ENCODE measurements around the gene ROCK2.
"Not testable (repeated sequence)": the region's sequence is repeated elsewhere in the genome, so short reads cannot be mapped to it uniquely, and the experiment has no call there.

The ROCK2 gene

DNA sequence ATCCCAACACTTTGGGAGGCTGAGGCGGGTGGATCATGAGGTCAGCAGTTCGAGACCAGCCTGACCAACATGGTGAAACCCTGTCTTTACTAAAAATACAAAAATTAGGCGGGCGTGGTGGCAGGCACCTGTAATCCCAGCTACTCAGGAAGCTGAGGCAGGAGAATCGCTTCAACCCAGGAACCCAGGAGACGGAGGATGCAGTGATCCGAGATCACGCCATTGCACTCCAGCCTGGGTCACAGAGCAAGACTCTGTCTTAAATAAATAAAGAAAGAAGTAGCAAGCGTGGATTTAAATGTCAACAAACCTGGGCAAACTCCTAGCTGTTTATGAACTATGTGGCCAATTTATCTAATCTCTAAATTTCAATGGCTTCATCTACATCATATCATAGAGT lies 82.9 kb downstream of the ROCK2 start:
- DNase-seq: not testable (repeated sequence)

DNA sequence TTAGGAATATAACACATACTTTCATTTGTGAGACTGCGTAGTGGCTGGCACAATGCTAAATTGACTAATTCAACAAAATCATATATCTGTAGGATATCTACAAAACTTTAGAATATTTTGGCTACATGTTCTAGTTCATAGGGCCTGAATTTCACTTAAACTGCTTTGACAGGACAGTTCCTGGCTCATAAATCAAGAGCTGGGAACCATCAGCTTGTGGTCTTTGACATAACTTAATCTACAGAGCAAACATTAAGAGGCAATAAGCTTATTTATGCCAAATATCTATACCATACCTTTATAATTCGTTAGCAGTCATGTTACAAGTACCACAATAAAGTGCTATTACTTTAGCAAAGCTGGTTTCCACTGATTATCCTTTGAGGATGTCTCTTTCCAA lies 83.5 kb downstream of the ROCK2 start:
- DNase-seq: no peak

DNA sequence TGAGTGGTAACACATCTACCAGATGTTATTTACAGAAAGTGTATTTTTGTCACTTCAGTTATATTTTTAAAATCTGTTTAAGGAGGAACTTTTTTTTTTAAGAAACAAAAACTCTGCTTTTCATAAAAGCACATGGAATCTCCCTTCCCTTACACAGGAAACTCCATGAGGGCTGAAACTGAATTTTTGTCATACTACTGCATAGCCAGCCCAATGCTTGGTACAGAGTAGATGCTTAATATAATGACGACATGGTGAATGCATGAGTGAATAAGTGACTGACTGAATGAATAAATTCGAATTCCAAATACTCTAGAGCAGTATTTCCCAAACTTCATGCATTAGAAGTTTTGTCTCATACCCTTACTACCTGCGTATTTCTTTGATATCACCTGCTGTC lies 86.5 kb downstream of the ROCK2 start:
- DNase-seq: peak; percentile 11

DNA sequence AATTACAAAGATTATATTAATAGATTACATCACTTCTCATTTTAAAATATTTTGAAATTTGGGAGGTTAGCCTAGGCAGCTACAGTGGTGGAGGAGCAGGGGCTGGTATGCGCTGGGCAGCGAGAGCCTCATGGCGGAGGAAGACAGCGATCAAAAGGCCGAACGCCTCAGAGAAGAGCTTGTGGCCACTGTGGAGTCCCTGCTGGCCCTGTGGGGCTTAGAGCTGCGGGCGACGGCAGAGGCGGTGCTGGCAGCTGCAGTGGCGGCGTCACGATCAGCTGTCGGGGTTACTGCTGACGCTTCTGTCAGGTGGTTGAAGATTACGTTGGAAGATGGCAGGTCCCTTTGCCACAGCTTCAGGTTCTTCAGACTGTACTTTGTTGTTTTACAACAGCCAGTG lies 87.4 kb downstream of the ROCK2 start:
- DNase-seq: no peak

DNA sequence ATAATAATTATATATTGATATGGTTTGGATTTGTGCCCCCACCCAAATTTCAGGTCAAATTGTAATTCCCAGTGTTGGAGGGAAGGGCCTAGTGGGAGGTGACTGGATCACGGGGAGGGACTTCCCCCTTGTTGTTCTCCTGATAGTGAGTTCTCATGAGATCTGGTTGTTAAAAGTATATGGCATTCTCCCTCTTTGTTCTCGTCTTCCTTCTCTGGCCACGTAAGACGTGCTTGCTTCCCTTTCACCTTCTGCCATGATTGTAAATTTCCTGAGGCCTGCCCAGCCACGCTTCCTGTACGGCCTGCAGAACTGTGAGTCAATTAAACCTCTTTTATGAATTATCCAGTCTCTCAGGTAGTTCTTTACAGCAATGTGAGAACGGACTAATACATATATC lies 88.3 kb downstream of the ROCK2 start:
- DNase-seq: no peak

DNA sequence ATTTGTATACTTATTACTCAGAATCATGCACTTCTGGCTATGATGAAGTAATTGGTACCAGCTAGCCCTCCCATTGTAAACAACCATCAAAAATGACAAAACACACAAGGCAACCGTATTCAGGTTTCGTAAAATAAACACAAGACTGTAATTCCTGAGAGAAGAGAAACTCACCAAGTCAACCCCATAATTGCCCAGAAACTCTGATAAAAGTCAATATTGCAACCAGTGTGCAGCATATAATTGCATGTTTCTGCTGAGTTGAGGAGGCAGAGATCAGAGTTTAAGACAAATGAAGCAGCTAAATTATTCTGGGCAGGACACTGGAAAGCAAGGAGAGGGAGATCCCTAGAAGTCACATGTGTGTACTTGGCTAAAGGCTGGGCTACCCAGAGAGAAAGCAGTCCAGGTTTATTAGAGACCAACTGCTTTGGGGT lies 90.3 kb downstream of the ROCK2 start:
- DNase-seq: no peak

DNA sequence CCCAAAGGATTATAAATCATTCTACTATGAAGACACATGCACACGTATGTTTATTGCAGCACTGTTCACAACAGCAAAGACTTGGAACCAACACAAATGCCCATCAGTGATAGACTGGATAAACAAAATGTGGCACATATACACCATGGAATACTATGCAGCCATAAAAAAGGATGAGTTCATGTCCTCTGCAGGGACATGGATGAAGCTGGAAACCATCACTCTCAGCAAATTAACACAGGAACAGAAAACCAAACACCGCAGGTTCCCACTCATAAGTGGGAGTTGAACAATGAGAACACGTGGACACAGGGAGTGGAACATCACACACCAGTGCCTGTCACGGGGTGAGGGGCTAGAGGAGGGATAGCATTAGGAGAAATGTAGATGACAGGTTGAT lies 92.0 kb downstream of the ROCK2 start:
- not testable (repeated sequence) for DNase-seq

DNA sequence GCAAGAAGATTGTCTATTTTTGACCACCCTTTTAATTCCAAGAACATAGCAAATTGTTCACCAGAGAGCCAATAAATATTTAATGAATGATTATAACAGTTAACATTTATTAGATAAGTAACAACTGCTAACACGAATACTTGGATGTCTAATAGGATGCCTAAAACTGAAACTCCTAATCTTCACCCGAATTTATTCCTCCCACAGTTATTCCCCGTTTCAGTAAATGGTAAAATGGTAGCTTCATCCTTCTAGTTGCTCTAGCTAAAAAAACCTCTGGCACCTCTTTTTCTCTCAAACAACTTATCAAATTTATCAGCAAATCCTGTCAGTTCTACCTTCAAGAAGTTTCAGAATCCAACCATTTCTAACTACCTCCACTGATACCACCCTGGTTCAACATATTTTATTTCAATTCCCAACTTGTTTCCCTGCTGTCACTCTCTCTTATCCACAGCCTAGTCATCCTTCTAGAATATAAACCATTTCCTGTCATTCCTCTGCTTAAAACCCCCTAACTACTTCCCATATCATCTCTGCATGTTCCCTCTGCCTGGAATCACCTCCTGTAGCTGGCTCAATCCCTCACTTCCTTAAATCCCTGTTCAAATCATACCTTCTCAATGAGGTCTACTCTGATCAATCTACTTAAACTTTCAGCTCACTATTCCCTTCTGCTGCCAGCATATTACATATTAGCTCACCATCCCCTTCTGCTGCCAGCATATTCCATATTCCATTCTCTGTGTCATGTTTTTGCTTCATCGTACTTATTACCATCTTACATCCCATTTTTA lies 93.8 kb downstream of the ROCK2 start:
- peak; percentile 37 for DNase-seq

DNA sequence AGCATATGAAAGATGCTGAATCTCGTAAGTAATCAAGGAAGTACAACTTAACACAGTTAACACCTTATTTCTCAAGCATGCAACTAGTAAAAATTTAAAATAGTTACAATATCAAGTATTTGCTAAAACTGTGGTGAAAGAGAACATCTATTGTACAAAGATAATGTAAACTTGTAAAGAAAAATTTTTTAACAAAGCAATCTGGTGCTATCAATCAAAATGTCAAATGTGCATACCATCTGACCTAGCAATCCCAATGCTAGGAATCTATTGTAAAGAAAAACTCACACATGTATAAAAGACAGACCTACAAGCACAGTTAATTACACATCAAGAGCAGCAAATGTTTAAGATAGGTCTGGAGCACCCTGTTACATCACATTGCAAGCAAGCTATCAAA lies 99.1 kb downstream of the ROCK2 start:
- no peak for DNase-seq

DNA sequence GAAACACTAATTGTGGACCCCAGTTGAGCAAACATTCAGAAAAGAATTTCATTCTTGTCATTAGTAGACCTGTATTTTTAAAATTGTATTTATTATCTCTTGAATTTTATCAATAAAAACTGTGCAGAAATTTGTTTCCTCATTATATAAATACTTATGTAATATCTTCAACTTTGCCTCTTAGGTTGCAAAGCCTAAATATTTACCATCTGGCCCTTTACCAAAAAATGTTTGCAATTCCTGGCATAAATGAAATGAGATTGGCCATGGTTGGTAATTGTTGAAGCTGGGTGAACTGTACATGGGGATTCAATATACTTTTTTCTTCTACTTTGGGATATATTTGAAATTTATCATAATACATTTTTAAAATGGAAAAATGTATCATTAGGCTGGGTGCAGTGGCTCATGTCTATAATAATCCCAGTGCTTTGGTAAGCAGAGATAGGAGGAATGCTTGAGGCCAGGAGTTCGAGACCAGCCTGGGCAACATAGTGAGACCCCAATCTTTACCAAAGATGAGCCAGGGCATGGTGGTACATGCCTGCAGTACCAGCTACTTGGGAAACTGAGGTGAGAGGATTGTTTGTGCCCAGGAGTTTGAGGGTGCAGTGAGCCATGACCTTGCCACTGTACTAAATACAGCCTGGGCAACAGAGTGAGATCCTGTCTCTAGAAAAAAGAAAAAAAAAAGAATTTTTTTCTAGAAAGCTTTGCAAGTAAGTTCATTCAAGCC lies 100.2 kb downstream of the ROCK2 start:
- DNase-seq: no peak

DNA sequence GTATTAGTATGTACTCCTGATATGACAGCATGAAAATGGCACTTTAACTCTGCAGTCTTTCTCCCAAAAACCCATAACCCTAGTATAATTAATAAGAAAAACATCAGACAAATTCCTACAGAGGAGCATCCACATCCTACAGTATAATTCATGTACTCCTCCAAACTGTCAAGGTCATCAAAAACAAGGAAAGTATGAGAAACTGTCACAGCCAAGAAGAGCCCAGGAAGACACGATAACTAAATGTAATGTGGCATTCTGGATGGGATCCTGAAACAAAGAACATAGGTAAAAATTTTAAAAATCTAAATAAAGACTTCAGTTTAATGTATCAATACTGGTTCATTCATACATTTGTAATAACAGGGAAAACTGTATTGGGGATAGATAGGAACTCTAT lies 100.9 kb downstream of the ROCK2 start:
- no peak for DNase-seq

DNA sequence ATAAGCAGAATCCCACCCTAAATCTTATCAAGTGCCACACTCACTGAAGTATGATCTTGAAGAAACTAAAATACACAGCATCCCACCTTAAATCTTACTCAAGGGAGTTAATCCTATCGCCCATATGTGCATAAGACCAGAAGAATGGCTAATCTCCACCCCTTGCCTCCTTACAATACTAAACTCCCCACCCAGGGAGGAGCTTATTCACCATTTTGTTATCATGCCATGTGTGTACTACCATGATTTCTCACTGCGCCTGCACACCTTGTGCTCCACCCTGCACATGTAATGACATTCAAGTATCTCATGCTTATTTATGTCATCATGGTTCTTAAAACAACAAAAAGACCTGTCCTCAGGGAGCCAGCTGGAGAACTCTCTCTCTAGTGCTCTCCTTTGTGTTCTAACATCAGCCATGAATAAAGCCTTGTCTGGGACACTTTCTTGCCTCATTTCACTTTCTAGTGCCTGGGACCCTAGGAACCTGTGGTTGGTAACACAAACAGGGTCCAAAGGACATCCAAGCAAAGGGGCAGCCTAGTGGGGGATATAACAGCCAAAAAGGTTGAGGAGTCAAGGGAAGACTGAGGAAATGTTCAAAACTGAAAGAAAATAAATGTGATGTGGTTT lies 101.8 kb downstream of the ROCK2 start:
- no peak for DNase-seq

DNA sequence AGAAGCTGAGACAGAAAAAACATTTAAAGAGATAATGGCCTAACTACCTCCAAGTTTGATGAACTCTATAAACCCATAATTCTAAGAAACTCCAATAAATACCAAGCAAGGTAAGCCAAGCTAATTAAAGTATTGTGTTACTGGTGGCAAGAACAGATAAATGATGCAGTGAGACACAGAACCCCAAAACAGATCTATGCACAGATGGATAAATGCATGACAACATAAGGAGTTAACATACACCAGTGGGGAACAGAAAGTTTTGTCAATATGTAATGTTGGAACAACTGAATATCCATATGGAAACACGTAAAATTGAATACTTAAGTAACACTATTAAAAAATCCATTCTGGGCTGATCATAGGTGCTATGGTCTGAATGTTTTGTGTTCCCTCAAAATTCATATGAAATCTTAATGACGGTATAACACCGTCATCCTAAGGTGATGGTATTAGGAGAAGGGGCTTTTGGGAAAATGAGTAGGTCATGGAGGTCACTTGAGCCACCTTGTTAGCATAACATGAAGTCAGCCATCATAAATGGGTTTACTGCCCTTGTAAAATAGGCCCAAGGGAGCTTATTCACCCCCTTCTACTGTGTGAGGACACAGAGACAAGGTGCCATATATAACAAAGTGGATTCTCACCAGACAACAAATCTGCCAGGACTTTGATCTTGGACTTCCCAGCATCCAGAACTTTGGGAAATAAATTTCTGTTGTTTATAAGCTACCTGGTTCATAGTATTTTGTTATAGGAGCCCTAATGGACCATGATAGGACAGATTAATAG lies 102.8 kb downstream of the ROCK2 start:
- no peak for DNase-seq

DNA sequence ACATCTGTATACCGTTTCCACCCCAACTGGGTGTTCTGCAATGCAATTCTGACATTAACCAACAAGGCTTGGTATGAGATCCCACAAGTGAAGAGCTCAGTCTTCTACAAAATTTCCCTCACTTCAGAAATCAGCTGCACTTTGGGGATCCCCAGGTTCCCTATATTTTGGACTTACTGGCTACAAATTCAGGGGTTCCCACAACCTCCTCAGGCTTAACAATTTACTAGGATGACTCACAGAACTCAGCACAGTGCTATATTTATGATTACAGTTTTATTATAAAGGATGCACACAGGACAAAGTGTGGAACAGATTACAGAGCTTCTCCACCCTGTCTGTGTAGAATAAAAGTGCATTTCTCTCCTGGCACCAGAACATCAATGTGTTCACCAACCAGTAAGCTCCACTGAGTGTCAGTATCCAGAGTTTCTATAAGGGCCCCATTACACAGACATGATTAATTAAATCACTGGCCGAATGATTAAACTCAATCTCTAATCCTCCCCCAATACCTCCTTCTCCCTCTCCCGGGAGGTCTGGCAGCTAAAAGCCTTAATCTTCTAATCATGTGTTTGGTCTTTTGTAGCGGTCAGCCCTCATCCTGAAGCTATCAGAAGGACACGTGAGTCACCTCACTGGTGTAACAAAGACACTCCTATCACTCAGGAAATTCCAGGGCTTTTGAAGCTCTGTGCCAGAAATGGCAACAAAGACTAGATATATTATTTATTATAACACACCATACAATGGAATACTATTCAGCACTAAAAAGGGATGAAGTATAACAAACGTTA lies 104.6 kb downstream of the ROCK2 start:
- peak; percentile 30 for DNase-seq

DNA sequence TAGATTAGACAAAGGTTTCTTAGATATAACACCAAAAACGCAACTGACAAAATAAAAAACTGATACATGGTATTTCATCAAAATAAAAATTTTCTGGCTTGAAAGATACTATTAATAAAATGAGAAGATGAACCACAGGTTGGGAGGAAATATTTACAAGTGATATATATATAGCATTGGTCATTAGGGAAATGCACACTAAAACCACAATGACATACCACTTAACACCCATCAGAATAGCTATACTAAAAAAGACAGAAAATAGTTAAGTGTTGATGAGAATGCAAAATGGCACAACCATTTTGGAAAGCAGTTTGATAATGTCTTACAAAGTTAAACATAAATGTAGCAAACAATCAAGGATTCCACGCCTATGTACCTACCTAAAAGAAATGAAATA lies 105.3 kb downstream of the ROCK2 start:
- DNase-seq: no peak

DNA sequence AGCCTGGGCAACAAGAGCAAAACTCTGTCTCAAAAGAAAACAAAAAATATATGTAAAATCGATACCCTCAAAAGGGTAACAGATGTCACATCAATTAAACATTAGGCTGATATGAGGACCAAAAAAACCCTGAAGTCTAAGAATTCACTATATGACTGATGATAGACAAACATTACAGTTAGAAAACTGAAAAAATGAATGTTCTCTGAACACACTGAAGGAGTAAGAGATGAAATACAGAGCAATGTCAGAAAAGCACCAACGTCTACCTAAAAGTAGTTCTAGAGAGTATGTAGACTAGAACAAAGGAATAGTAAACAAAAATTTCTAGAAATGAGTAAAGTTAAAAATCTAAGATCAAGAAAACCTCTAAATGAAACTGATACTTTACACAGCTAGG lies 107.3 kb downstream of the ROCK2 start:
- DNase-seq: no peak

DNA sequence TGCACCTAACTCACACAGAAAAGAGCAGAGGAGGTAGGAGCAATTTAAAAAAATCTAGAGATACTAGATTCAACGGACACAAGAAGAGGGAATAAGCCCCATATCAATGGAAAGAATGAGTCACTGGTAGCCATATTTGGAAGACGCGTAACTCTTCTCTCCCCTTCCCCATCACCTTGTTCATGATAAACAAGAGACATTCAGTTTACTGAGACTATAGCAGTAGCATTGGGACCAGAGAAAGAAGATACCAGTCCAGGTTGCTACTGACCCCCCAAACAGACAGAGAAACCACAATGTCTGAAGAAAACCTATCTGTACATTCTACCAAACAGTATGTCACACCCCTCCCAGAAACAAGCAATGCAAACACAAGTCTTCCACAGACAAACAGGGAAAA lies 108.1 kb downstream of the ROCK2 start:
- DNase-seq: no peak

DNA sequence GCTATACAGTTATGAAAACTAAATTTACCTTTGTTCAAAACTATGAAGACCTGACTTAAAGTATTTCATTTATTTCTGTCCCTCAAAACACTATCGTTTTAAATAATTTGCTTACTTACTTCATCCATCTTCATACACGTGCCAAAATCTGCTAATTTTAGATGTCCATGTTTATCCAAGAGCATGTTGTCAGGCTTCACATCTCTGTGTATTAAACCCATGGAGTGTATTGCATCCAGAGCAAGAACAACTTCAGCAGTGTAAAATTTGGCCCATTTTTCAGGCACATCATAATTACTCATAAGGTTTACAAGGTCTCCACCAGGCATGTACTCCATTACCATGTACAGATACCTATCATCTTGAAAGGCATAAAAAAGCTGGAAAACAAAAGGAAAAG lies 108.9 kb downstream of the ROCK2 start:
- no peak for DNase-seq

DNA sequence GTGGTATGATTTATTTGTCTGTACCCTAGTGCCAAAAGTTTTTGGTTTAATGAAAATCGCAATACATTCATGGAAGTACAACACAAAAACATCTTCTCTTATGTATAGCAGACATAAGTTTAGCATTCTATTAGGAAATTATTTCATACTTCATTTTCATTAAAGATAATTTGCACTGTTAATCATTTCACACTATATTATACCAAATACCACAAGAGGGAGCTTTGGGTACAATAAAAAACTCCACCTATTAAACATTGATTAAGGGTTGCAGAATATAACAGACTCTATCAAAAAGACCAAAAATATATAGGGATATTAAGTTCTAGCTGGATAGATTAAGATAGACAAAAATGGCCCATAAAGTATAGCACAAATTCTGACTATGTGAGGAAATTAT lies 110.1 kb downstream of the ROCK2 start:
- DNase-seq: peak; percentile 16

DNA sequence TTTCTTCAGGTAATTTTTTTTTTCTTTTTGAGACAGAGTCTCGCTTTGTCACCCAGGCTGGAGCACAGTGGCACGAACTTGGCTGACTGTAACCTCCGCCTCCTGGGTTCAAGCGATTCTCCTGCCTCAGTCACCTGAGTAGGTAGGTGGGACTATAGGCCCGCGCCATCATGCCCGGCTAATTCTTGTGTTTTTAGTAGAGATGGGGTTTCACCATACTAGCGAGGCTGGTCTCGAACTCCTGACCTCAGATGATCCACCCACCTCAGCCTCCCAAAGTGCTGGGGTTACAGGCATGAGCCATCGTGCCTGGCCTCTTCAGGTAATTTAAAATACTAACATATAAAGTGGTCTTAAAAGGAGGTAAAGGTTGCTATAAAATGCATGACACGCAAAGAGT lies 113.2 kb downstream of the ROCK2 start:
- DNase-seq: not testable (repeated sequence)

DNA sequence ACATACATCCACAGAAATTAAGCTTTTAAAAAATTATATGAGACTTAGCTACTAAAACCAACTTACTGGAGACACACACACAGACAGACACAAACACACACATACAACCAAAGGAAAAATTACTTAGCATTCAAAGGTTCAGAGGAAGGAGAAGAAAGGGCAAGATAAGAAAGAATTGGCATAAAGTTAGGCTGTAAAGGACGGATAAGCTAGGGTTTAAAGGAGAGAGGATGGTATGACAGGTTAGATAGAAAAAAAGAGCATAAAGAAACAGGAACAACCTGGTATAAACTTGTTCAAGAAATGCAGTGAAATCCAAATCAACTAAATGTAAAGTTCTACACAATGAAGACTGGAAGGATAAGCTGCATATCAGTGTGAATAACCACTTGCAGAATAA lies 115.7 kb downstream of the ROCK2 start:
- DNase-seq: no peak

DNA sequence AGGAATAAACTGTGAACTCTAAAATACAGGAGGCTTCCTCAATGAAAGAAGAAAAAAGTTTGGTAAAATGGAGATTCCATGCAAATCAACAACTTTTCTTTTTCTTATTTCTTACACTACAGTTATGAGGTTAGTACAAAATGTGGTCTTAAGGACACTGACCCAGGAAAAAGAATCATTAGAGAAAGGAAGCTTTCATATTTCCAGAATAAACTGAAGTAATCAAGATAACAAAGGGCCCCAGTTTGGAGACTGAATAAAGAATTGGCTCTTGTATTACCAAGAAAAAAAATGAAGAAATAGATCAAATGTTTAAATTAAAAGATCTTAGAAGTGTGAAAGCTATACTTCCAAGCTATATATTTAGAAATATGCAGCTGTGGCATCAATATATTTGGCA lies 116.8 kb downstream of the ROCK2 start:
- no peak for DNase-seq

Measured in EL (cell line).